MV-4-11 (cell line): Measurements from ENCODE around the gene DNMT3L.

Experiments used
- DNase-seq: peaks from one replicate; lab custom pipeline; 2025; lab: John Stamatoyannopoulos, UW

Gene DNMT3L

GRCh38 chr21:44279354-44280260 lies 17.9 kb upstream of the DNMT3L start:
- DNase-seq = no peak

GRCh38 chr21:44275041-44275440 lies 13.3 kb upstream of the DNMT3L start:
- DNase-seq = no peak

GRCh38 chr21:44273046-44273445 lies 11.3 kb upstream of the DNMT3L start:
- no peak for DNase-seq

GRCh38 chr21:44272284-44272858 lies 10.7 kb upstream of the DNMT3L start:
- DNase-seq = no peak

- no peak for DNase-seq
Observed at GRCh38 chr21:44271558-44272283, 10.0 kb upstream of the DNMT3L start.

- DNase-seq = no peak
Observed at GRCh38 chr21:44269090-44269489, 7.4 kb upstream of the DNMT3L start.

GRCh38 chr21:44267655-44268142 lies 6.0 kb upstream of the DNMT3L start:
- no peak for DNase-seq

GRCh38 chr21:44265734-44266270 lies 4.1 kb upstream of the DNMT3L start:
- no peak for DNase-seq

GRCh38 chr21:44263768-44264167 lies 2.1 kb upstream of the DNMT3L start:
- DNase-seq = no peak

GRCh38 chr21:44263221-44263760 lies 1.6 kb upstream of the DNMT3L start:
- DNase-seq = no peak

GRCh38 chr21:44262338-44263056 lies 800 bp upstream of the DNMT3L start:
- DNase-seq = no peak

GRCh38 chr21:44260791-44261631 lies 686 bp downstream of the DNMT3L start:
- no peak for DNase-seq

- DNase-seq = no peak
Observed at GRCh38 chr21:44260066-44260465, 1.6 kb downstream of the DNMT3L start.

- no peak for DNase-seq
Observed at GRCh38 chr21:44259082-44259705, 2.5 kb downstream of the DNMT3L start.

- no peak for DNase-seq
Observed at GRCh38 chr21:44258056-44258725, 3.5 kb downstream of the DNMT3L start.

- DNase-seq = no peak
Observed at GRCh38 chr21:44255511-44255981, 6.2 kb downstream of the DNMT3L start.

GRCh38 chr21:44253832-44254710 lies 7.6 kb downstream of the DNMT3L start:
- no peak for DNase-seq
